Sigmoid colon (tissue), 7 donors: Measurements from ENCODE around the gene TRIM66. TPM values are rescaled to one million over a fixed set of nuclear protein-coding genes. Genes with fewer than 3 reads are reported as not detected.

Source experiments
- DNase-seq: peaks from one replicate; pipeline ENCODE4 v3.0.0-alpha.2; 2019
- H3K27ac ChIP-seq, 4 donors: fragments of 200-600 bp; sonication (generic); one replicate each; pipeline ENCODE4 v1.5.1; 2016 to 2019; ENCODE audit warnings: mild to moderate bottlenecking in 1 of 4
- H3K27me3 ChIP-seq, 3 donors: fragments of 200-600 bp; sonication (generic); one replicate each; pipeline ENCODE4 v1.5.1; 2019; ENCODE audit warnings: mild to moderate bottlenecking in 1 of 3
- H3K36me3 ChIP-seq, 4 donors: fragments of 200-600 bp; sonication (generic); one replicate each; pipeline ENCODE4 v1.5.1; 2016 to 2019
- H3K4me1 ChIP-seq, 4 donors: fragments of 200-600 bp; sonication (generic); one replicate each; pipeline ENCODE4 v1.5.1; 2017 to 2019
- H3K4me3 ChIP-seq, 4 donors: fragments of 200-600 bp; sonication (generic); one replicate each; pipeline ENCODE4 v1.5.1; 2017 to 2019; ENCODE audit warnings: mild to moderate bottlenecking in 2 of 4, moderate library complexity in 1 of 4
- H3K9me3 ChIP-seq, 4 donors: fragments of 200-600 bp in 3 of 4; sonication (generic) in 3 of 4; one replicate each; pipeline versions ENCODE4 v1.5.1 to v1.6.1; 2013 to 2019
- EP300 ChIP-seq, 4 donors: sonication (generic); formaldehyde crosslinking; IDR thresholded peaks; one replicate each; pipeline ENCODE4 v1.6.1; 2017; ENCODE audit warnings: antibody characterized with exemption in 4 of 4
- POLR2A ChIP-seq, 2 donors: fragments of 450-650 bp; IDR thresholded peaks; one replicate each; pipeline ENCODE4 v1.6.1; 2016; ENCODE audit warnings: antibody characterized with exemption in 2 of 2, mild to moderate bottlenecking in 2 of 2, moderate library complexity in 2 of 2
- POLR2AphosphoS5 ChIP-seq, 4 donors: sonication (generic); formaldehyde crosslinking; IDR thresholded peaks; one replicate each; pipeline ENCODE4 v1.6.1; 2017; ENCODE audit warnings: antibody characterized with exemption in 4 of 4
- WGBS, 2 donors: extraction: QIAGEN DNeasy Blood & Tissue Kit; methylation state at CpG; one replicate each; pipeline ENCODE4 v1.1.7; 2013; 5-methylcytosine and 5-hydroxymethylcytosine counted together
- intact Hi-C: fragments of 100-400 bp; cut with DNase I; formaldehyde crosslinking; loops from one replicate; pipeline ENCODE4 v1.15.1; 2023
- polyA plus RNA-seq, 3 donors: library from polyadenylated mRNA; stranded (reverse); fragments of 200-250 nt; gene quantifications; one replicate each; pipeline ENCODE4 v1.2.3, GENCODE V29; 2013
- total RNA-seq, 4 donors: library from RNA; depleted of rRNA; stranded (reverse); fragments of >200 nt; gene quantifications; one replicate each; pipeline ENCODE4 v1.1.0, GENCODE V29; 2016
- TF ChIP-seq, protein P1 (sequence below), 4 experiments: fragments of 450-650 bp in 3 of 4; fragments of 200-600 bp in 1 of 4; IDR thresholded peaks; one replicate each; pipeline ENCODE4 v1.5.1; 2016 to 2019; ENCODE audit warnings: antibody characterized with exemption in 4 of 4, mild to moderate bottlenecking in 3 of 4, moderate library complexity in 2 of 4
- donor health status: healthy with polysubstance abuse.
- donor health status: Bipolar disorder and iron deficiency.
- donor health status: healthy.

Gene TRIM66
- total and polyA plus RNA-seq, 7 donors: 0.60 to 24.4 (median 2.8) TPM

DNA sequence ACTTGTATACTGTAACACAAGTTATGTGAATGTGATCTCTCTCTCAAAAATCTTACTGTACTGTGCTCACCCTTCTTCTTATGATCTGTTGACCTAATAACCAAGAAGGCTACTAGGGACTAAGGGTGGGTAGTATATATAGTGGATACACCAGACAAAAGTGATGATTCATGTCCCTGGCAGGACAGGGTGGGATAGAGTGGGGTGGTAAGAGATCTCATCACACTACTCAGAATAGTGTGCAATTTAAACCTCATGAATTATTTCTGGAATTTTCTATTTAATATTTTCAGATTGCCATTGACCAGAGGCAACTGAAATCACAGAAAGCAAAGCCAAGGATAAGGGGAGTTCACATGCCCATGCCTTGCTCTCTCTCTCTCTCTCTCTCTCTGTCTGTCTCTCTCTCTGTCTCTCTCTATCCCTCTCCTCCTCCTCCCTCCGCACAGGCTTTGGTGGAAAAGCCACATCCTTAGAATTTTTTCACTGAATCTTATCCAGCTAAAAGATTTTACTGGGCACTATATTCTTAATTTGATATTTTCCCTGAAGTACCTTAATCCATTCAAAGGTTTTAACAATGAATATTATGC lies 76.4 kb downstream of the TRIM66 start:
- Histone ChIP-seq H3K4me3 (no peak overlapping the region), H3K36me3 (no peaks in the 10 kb centered on the region), H3K9me3 (no peaks in the 10 kb centered on the region), H3K27me3 (no peaks in the 10 kb centered on the region), H3K4me1 (peaks cover 0 to 28% (median 11%) of the 10 kb centered on the region in 4 donors), H3K27ac (no peak overlapping the region)
- WGBS, 2 donors: 91 to 96% methylated on average over 1 of the region's 1 CpG
- TF ChIP-seq POLR2A (IDR thresholded peaks at IDR 0.05) (no peak), POLR2AphosphoS5 (IDR thresholded peaks at IDR 0.05) (no peak), EP300 (IDR thresholded peaks at IDR 0.05) (no peak)
- TF ChIP-seq, protein P1, sequence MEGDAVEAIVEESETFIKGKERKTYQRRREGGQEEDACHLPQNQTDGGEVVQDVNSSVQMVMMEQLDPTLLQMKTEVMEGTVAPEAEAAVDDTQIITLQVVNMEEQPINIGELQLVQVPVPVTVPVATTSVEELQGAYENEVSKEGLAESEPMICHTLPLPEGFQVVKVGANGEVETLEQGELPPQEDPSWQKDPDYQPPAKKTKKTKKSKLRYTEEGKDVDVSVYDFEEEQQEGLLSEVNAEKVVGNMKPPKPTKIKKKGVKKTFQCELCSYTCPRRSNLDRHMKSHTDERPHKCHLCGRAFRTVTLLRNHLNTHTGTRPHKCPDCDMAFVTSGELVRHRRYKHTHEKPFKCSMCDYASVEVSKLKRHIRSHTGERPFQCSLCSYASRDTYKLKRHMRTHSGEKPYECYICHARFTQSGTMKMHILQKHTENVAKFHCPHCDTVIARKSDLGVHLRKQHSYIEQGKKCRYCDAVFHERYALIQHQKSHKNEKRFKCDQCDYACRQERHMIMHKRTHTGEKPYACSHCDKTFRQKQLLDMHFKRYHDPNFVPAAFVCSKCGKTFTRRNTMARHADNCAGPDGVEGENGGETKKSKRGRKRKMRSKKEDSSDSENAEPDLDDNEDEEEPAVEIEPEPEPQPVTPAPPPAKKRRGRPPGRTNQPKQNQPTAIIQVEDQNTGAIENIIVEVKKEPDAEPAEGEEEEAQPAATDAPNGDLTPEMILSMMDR (IDR thresholded peaks at IDR 0.05): no peak
- intact Hi-C loops: loop anchor here (2.0 to 10.0 kb wide), 2 partner anchors 67 to 209 kb away; a partner anchor contains a TSS
- no peak for DNase-seq

DNA sequence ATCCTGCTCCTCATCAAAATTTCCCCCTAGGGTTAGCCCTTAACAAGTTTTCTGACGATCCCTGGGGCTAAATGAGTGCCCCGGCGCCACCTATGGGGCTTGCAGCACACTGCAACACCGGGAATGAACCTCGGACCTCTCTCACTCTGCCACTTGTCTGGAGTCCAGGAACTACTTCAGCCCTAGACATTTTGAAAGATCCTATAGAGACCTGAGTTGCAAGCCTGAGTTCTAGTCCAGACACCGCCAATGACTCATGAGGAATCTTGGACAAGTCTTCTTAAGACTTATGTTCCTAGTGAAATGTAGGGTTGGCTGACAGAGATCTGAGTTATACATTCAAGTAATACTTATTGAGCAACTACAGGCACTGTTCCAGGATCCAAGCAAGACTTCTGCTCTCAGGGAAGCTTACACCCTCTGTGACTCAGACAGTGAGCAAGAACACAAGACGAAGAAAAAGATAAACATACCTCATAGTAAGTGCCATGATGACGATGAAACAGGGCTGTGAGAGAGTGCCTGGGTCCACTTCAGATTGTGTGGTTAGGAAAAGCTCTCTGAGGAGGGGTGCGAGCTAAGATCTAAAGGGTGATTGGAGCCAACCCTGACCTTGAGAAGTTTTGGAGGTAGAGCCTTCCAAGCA lies 78.3 kb downstream of the TRIM66 start:
- Histone ChIP-seq H3K27ac (peak overlapping the region; percentile 33 to 78 (median 64)), H3K4me1 (peaks cover 0 to 18% (median 8%) of the 10 kb centered on the region in 4 donors), H3K4me3 (no peak overlapping the region), H3K27me3 (no peaks in the 10 kb centered on the region), H3K9me3 (no peaks in the 10 kb centered on the region), H3K36me3 (no peaks in the 10 kb centered on the region)
- peak; percentile 84 for DNase-seq
- intact Hi-C loops: loop anchor here (2.0 to 10.0 kb wide), 2 partner anchors 69 to 211 kb away; a partner anchor contains a TSS
- WGBS, 2 donors: 23 to 27% methylated on average over 9 of the region's 9 CpGs
- TF ChIP-seq EP300 (IDR thresholded peaks at IDR 0.05) (peak in 2 of 4 donors; percentile 14 to 75), POLR2AphosphoS5 (IDR thresholded peaks at IDR 0.05) (peak; percentile 51 to 90 (median 67)), POLR2A (IDR thresholded peaks at IDR 0.05) (no peak)
- TF ChIP-seq, protein P1 (IDR thresholded peaks at IDR 0.05): peak; percentile 19 to 45 (median 36)

DNA sequence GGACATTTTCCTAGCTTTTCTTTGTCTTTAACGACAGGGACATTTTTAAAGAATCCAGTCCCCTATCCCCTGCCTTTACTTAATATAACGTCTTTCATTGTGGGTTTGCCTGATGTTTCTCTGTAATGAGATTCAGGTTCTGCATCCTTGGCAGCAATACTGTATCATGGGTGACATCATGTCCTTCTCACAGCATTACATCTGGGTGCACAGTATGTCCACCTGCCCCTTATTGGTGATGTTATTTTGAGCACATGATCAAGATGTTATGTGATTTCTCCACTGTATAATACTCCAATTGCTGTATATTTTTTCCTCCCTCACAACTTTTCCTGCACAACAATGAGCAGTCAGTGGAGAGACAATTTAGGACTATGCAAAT lies 78.8 kb downstream of the TRIM66 start:
- H3K9me3 ChIP-seq: no peaks in the 10 kb centered on the region
- WGBS, 2 donors: 83 to 88% methylated on average over 2 of the region's 2 CpGs
- H3K27ac ChIP-seq: peak overlapping the region in 2 of 4 donors; percentile 73 to 78
- intact Hi-C loops: loop anchor here (2.0 to 10.0 kb wide), 2 partner anchors 69 to 211 kb away; a partner anchor contains a TSS
- DNase-seq: no peak
- TF ChIP-seq EP300 (IDR thresholded peaks at IDR 0.05): no peak
- TF ChIP-seq POLR2AphosphoS5 (IDR thresholded peaks at IDR 0.05): no peak
- TF ChIP-seq, protein P1 (IDR thresholded peaks at IDR 0.05): no peak
- TF ChIP-seq POLR2A (IDR thresholded peaks at IDR 0.05): no peak
- no peak overlapping the region for H3K4me3 ChIP-seq
- no peaks in the 10 kb centered on the region for H3K27me3 ChIP-seq
- peaks cover 0 to 14% (median 8%) of the 10 kb centered on the region in 4 donors for H3K4me1 ChIP-seq
- H3K36me3 ChIP-seq: no peaks in the 10 kb centered on the region

DNA sequence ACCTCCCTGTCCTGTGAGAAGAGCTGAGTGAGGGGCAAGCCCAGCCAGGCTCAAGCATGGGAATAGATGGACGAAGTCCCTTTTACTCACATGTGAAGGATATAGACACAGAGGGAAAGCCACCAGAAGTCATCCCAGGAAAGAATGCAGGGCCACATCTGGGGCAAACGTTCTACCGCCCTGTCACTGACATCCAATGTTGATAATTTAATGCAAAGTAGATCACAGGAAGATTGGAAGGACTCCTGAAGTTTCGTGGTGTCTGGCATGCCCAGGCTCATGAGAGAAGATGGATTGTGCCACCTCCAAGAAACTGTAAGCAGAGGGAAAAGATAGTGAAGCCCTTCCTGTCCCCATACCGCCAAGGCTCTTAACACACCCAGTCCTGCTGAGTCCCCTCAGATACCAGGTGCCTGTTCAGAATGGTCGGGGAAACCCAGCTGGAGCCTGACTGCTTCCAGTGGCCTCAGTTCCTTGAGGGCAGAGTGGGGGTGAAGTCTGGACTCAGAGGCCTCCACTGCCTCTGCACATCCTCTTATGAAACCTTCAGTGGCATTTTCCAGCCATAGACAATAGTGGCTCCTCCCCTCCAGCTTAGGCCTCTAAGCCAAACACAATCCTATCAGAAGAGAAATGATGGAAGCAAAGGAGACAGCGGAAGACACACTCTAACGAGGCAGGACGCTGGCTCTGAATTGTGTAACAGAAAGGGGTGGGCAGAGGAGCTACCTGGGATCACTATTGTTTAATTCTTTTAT lies 80.9 kb downstream of the TRIM66 start:
- no peaks in the 10 kb centered on the region for H3K27me3 ChIP-seq

More for the DNA sequence above, 80.9 kb downstream of the TRIM66 start:
- no peak overlapping the region for H3K4me3 ChIP-seq
- WGBS, 2 donors: 84 to 87% methylated on average over 9 of the region's 9 CpGs
- H3K4me1 ChIP-seq: peaks cover 0 to 14% (median 8%) of the 10 kb centered on the region in 4 donors
- intact Hi-C loops: loop anchor here (10.0 kb wide), 1 partner anchor 213 kb away; a partner anchor contains a TSS
- no peak overlapping the region for H3K27ac ChIP-seq
- no peaks in the 10 kb centered on the region for H3K36me3 ChIP-seq
- TF ChIP-seq, protein P1 (IDR thresholded peaks at IDR 0.05): no peak
- TF ChIP-seq POLR2A (IDR thresholded peaks at IDR 0.05): no peak
- TF ChIP-seq EP300 (IDR thresholded peaks at IDR 0.05): no peak
- TF ChIP-seq POLR2AphosphoS5 (IDR thresholded peaks at IDR 0.05): no peak
- H3K9me3 ChIP-seq: no peaks in the 10 kb centered on the region
- no peak for DNase-seq
